H9 (cell line): ENCODE data around the gene MRPS10. TPM values are rescaled to one million over a fixed set of nuclear protein-coding genes. Genes with fewer than 3 reads are reported as not detected.

Experiments
- DNase-seq: peaks from one replicate; pipeline ENCODE4 v3.0.0-alpha.2; 2017
- H2AFZ ChIP-seq: one replicate; pipeline ENCODE4 v1.6.1; 2013; ENCODE audit warnings: mild to moderate bottlenecking, low read length, control low read depth, moderate library complexity
- H2AK5ac ChIP-seq: 2 replicates; pipeline ENCODE4 v1.6.1; 2013; ENCODE audit warnings: low read length, control low read depth, mixed read lengths; ENCODE audit not compliant: insufficient read length
- H2BK120ac ChIP-seq: one replicate; pipeline ENCODE4 v1.6.1; 2013; ENCODE audit warnings: low read depth, mild to moderate bottlenecking, low read length, control low read depth, inconsistent platforms; ENCODE audit not compliant: poor library complexity, severe bottlenecking
- H2BK12ac ChIP-seq: 2 replicates; pipeline ENCODE4 v1.6.1; 2013; ENCODE audit warnings: low read length, control low read depth, mixed read lengths, low read depth; ENCODE audit not compliant: insufficient read length
- H2BK15ac ChIP-seq: 2 replicates; pipeline ENCODE4 v1.6.1; 2013; ENCODE audit warnings: low read depth, low read length, control low read depth
- H2BK20ac ChIP-seq: one replicate; pipeline ENCODE4 v1.6.1; 2013; ENCODE audit warnings: low read depth, mild to moderate bottlenecking, low read length, control low read depth, inconsistent platforms; ENCODE audit not compliant: poor library complexity, severe bottlenecking
- H2BK5ac ChIP-seq: 2 replicates; pipeline ENCODE4 v1.6.1; 2013; ENCODE audit warnings: low read length, control low read depth, mixed read lengths; ENCODE audit not compliant: insufficient read length
- H3K14ac ChIP-seq: 2 replicates; pipeline ENCODE4 v1.6.1; 2013; ENCODE audit warnings: low read length, control low read depth; ENCODE audit not compliant: insufficient read depth
- H3K18ac ChIP-seq: 2 replicates; pipeline ENCODE4 v1.6.1; 2013; ENCODE audit warnings: low read depth, mild to moderate bottlenecking, mixed read lengths, low read length, control low read depth; ENCODE audit not compliant: insufficient read length
- H3K23ac ChIP-seq: 2 replicates; pipeline ENCODE4 v1.6.1; 2013; ENCODE audit warnings: low read length, control low read depth, mixed read lengths, low read depth; ENCODE audit not compliant: insufficient read length
- H3K23me2 ChIP-seq: 2 replicates; pipeline ENCODE4 v1.6.1; 2013; ENCODE audit warnings: low read depth, mild to moderate bottlenecking, mixed read lengths, low read length, control low read depth; ENCODE audit not compliant: insufficient read length, poor library complexity, severe bottlenecking
- H3K27ac ChIP-seq: 2 replicates; pipeline ENCODE4 v1.5.1; 2013; ENCODE audit warnings: low read length, control low read depth, mixed read lengths, low read depth; ENCODE audit not compliant: insufficient read length
- H3K27me3 ChIP-seq: 2 replicates; pipeline ENCODE4 v1.6.1; 2013; ENCODE audit warnings: low read length, control low read depth, inconsistent platforms; ENCODE audit not compliant: insufficient read depth
- H3K4ac ChIP-seq: 2 replicates; pipeline ENCODE4 v1.6.1; 2013; ENCODE audit warnings: low read depth, mild to moderate bottlenecking, control low read depth, inconsistent platforms, low read length, moderate library complexity
- H3K4me1 ChIP-seq: 2 replicates; pipeline ENCODE4 v1.6.1; 2013; ENCODE audit warnings: low read length, control low read depth, inconsistent platforms; ENCODE audit not compliant: insufficient read depth
- H3K4me2 ChIP-seq: 2 replicates; pipeline ENCODE4 v1.6.1; 2013; ENCODE audit warnings: low read length, control low read depth, mixed read lengths; ENCODE audit not compliant: insufficient read length, insufficient read depth
- H3K56ac ChIP-seq: 2 replicates; pipeline ENCODE4 v1.6.1; 2013; ENCODE audit warnings: low read depth, mild to moderate bottlenecking, mixed read lengths, low read length, control low read depth; ENCODE audit not compliant: insufficient read length
- H3K79me1 ChIP-seq: 2 replicates; pipeline ENCODE4 v1.6.1; 2013; ENCODE audit warnings: low read depth, mild to moderate bottlenecking, moderate library complexity, low read length, control low read depth, inconsistent platforms; ENCODE audit not compliant: insufficient read depth, poor library complexity, severe bottlenecking
- H3K79me2 ChIP-seq: 2 replicates; pipeline ENCODE4 v1.6.1; 2013; ENCODE audit warnings: low read length, control low read depth, inconsistent platforms; ENCODE audit not compliant: insufficient read depth
- H3K9ac ChIP-seq: 2 replicates; pipeline ENCODE4 v1.6.1; 2013; ENCODE audit warnings: low read length, control low read depth, mixed read lengths; ENCODE audit not compliant: insufficient read length; ENCODE audit errors: extremely low read depth
- H3K9me3 ChIP-seq: one replicate; pipeline ENCODE4 v1.6.1; 2013; ENCODE audit warnings: low read depth, low read length, inconsistent platforms; ENCODE audit not compliant: control insufficient read depth
- H3T11ph ChIP-seq: one replicate; pipeline ENCODE4 v1.6.1; 2013; ENCODE audit warnings: mild to moderate bottlenecking, low read length, control low read depth, inconsistent platforms
- H4K20me1 ChIP-seq: one replicate; pipeline ENCODE4 v1.6.1; 2013; ENCODE audit not compliant: control insufficient read depth, insufficient read length, insufficient read depth
- H4K5ac ChIP-seq: 2 replicates; pipeline ENCODE4 v1.6.1; 2013; ENCODE audit warnings: low read depth, mild to moderate bottlenecking, mixed read lengths, low read length, control low read depth; ENCODE audit not compliant: insufficient read length
- H4K8ac ChIP-seq: replicated peaks from 2 replicates; pipeline ENCODE4 v1.6.1; 2013; ENCODE audit warnings: low read length, control low read depth, mixed read lengths, low read depth; ENCODE audit not compliant: insufficient read length
- H4K91ac ChIP-seq: 2 replicates; pipeline ENCODE4 v1.6.1; 2013; ENCODE audit warnings: low read depth, mild to moderate bottlenecking, moderate library complexity, mixed read lengths, low read length, control low read depth; ENCODE audit not compliant: insufficient read length
- H3K27ac Mint-ChIP-seq, 3 experiments: 2 replicates in 2 of 3; 3 replicates in 1 of 3; pipeline ENCODE4 v1.8.0; 2020 to 2021; ENCODE audit warnings: mixed read lengths in 3 of 3, mild to moderate bottlenecking in 1 of 3, moderate library complexity in 1 of 3
- H3K27me3 Mint-ChIP-seq: 2 replicates; pipeline ENCODE4 v1.8.0; 2021; ENCODE audit warnings: low read depth, mild to moderate bottlenecking, moderate library complexity, mixed read lengths
- H3K36me3 Mint-ChIP-seq, 3 experiments: 2 replicates in 2 of 3; 3 replicates in 1 of 3; pipeline ENCODE4 v1.8.0; 2020 to 2021; ENCODE audit warnings: low read depth in 3 of 3, mixed read lengths in 3 of 3; ENCODE audit not compliant: insufficient read depth in 1 of 3
- H3K4me1 Mint-ChIP-seq, 2 experiments: 2 replicates each; pipeline ENCODE4 v1.8.0; 2020; ENCODE audit warnings: mixed read lengths in 2 of 2
- H3K4me3 Mint-ChIP-seq, 2 experiments: 2 replicates in 1 of 2; 3 replicates in 1 of 2; pipeline ENCODE4 v1.8.0; 2020 to 2021; ENCODE audit warnings: mild to moderate bottlenecking in 2 of 2, mixed read lengths in 2 of 2, moderate library complexity in 1 of 2
- H3K9me3 Mint-ChIP-seq, 2 experiments: 2 replicates in 1 of 2; 3 replicates in 1 of 2; pipeline ENCODE4 v1.8.0; 2020; ENCODE audit warnings: mild to moderate bottlenecking in 2 of 2, mixed read lengths in 2 of 2, moderate library complexity in 1 of 2
- WGBS: extraction: QIAGEN DNeasy Blood & Tissue Kit; methylation state at CpG from one replicate; pipeline ENCODE4 v1.1.7; 2013; ENCODE audit warnings: missing lambda C conversion rate, low lambda C conversion rate, mixed read lengths; ENCODE audit not compliant: insufficient read length; ENCODE audit errors: extremely low coverage; 5-methylcytosine and 5-hydroxymethylcytosine counted together
- total RNA-seq: library from RNA; stranded (reverse); gene quantifications from 2 replicates; pipeline ENCODE4 v1.2.1, GENCODE V29; 2021
- TF ChIP-seq, protein P1 (sequence below): fragments of 200-600 bp; sonication (generic); conservative IDR thresholded peaks from 3 replicates; pipeline ENCODE4 v1.8.0; 2021; ENCODE audit warnings: antibody characterized with exemption, mild to moderate bottlenecking

MRPS10 gene
- total RNA-seq, 1 experiment from 2014 or later: 33.9 TPM

DNA sequence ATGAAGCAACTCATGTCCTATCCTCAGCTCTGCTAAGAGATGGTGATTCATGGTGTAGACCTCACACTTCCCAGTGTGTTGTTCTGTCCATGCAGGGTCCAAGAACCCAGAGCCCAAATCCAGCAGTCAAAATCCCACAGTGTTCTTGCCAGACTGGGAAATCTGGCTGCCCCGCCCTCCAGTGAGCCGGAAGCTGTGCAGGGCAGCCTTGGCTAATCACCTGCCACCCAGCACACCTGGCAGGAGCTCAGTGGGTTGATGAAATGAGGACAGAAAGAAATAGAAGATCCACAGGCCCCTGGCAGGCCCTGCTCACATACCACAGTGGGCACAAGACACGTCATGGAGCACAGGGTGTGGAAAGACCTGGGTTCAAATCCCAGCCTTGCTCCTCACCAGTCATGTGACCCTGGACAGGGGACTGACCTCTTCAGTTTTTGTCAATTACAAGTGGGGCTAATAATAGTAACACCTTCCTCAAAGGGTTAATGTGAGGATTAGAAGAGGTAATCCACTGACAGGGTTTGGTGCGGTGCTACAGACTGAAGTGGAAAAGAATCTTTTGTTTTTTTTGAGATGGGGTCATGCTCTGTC is 58.1 kb downstream of the MRPS10 start:
- Histone ChIP-seq H3K4ac (no peak overlapping the region), H3K9me3 (no peaks in the 10 kb centered on the region), H2BK15ac (no peak overlapping the region), H3K4me1 (no peaks in the 10 kb centered on the region; the same call in 1 of the 2 replicates), H3K27me3 (peaks cover 2% of the 10 kb centered on the region; the same call in 1 of the 2 replicates), H4K20me1 (no peaks in the 10 kb centered on the region), H3K79me2 (no peaks in the 10 kb centered on the region), H2BK5ac (no peak overlapping the region), H3K4me2 (no peak overlapping the region), H2BK12ac (no peak overlapping the region), H4K91ac (no peak overlapping the region), H2BK20ac (no peak overlapping the region), H4K8ac (no peak overlapping the region), H3K27ac (no peak overlapping the region), H3K23me2 (no peaks in the 10 kb centered on the region), H4K5ac (no peak overlapping the region), H3K56ac (no peak overlapping the region), H3K18ac (no peak overlapping the region), H2AK5ac (no peak overlapping the region), H3K23ac (no peak overlapping the region), H2AFZ (no peak overlapping the region), H3K79me1 (no peaks in the 10 kb centered on the region), H3T11ph (no peak overlapping the region), H3K14ac (no peak overlapping the region), H2BK120ac (no peak overlapping the region), H3K9ac (no peak overlapping the region)
- peaks cover 37 to 55% of the 10 kb centered on the region in 2 experiments for H3K4me1 Mint-ChIP-seq
- peaks cover 27% of the 10 kb centered on the region for H3K27me3 Mint-ChIP-seq
- no peak overlapping the region; a peak in 1 of 5 replicates for H3K4me3 Mint-ChIP-seq
- H3K36me3 Mint-ChIP-seq: no peaks in the 10 kb centered on the region
- H3K9me3 Mint-ChIP-seq: no peaks in the 10 kb centered on the region
- TF ChIP-seq, protein P1, sequence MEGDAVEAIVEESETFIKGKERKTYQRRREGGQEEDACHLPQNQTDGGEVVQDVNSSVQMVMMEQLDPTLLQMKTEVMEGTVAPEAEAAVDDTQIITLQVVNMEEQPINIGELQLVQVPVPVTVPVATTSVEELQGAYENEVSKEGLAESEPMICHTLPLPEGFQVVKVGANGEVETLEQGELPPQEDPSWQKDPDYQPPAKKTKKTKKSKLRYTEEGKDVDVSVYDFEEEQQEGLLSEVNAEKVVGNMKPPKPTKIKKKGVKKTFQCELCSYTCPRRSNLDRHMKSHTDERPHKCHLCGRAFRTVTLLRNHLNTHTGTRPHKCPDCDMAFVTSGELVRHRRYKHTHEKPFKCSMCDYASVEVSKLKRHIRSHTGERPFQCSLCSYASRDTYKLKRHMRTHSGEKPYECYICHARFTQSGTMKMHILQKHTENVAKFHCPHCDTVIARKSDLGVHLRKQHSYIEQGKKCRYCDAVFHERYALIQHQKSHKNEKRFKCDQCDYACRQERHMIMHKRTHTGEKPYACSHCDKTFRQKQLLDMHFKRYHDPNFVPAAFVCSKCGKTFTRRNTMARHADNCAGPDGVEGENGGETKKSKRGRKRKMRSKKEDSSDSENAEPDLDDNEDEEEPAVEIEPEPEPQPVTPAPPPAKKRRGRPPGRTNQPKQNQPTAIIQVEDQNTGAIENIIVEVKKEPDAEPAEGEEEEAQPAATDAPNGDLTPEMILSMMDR: no peak
- DNase-seq: no peak
- H3K27ac Mint-ChIP-seq: no peak overlapping the region
- WGBS: no CpG with 5 or more reads among the region's 4 CpGs
